LoVo (cell line): ENCODE data around the gene CHRM1.
"Not testable (repeated sequence)": the region's sequence is repeated elsewhere in the genome, so short reads cannot be mapped to it uniquely, and the experiment has no call there.

Experiments
- DNase-seq: peaks from one replicate; pipeline ENCODE4 v3.0.0-alpha.2; 2016; ENCODE audit warnings: low spot score

CHRM1 gene

GRCh38 chr11:62875698-62876478 is 45.3 kb downstream of the CHRM1 start:
- DNase-seq, result no peak

- DNase-seq, result no peak
Measured at GRCh38 chr11:62874851-62875250, 46.3 kb downstream of the CHRM1 start.

GRCh38 chr11:62865635-62866034 is 55.5 kb downstream of the CHRM1 start:
- DNase-seq, result no peak

GRCh38 chr11:62863687-62864335 is 57.4 kb downstream of the CHRM1 start:
- no peak for DNase-seq

- DNase-seq, result not testable (repeated sequence)
Measured at GRCh38 chr11:62861564-62862192, 59.5 kb downstream of the CHRM1 start.

GRCh38 chr11:62860835-62861563 is 60.2 kb downstream of the CHRM1 start:
- no peak for DNase-seq

- not testable (repeated sequence) for DNase-seq
Measured at GRCh38 chr11:62859281-62859703, 61.9 kb downstream of the CHRM1 start.
